ENCODE results near the gene AIP. TPM values are rescaled to one million over a fixed set of nuclear protein-coding genes. Genes with fewer than 3 reads are reported as not detected.
"Not testable (repeated sequence)": the region's sequence is repeated elsewhere in the genome, so short reads cannot be mapped to it uniquely, and the experiment has no call there.

AIP gene
- polyA plus RNA-seq, 3 donors, result 61.9 to 72.1 (median 66.7) TPM

DNA sequence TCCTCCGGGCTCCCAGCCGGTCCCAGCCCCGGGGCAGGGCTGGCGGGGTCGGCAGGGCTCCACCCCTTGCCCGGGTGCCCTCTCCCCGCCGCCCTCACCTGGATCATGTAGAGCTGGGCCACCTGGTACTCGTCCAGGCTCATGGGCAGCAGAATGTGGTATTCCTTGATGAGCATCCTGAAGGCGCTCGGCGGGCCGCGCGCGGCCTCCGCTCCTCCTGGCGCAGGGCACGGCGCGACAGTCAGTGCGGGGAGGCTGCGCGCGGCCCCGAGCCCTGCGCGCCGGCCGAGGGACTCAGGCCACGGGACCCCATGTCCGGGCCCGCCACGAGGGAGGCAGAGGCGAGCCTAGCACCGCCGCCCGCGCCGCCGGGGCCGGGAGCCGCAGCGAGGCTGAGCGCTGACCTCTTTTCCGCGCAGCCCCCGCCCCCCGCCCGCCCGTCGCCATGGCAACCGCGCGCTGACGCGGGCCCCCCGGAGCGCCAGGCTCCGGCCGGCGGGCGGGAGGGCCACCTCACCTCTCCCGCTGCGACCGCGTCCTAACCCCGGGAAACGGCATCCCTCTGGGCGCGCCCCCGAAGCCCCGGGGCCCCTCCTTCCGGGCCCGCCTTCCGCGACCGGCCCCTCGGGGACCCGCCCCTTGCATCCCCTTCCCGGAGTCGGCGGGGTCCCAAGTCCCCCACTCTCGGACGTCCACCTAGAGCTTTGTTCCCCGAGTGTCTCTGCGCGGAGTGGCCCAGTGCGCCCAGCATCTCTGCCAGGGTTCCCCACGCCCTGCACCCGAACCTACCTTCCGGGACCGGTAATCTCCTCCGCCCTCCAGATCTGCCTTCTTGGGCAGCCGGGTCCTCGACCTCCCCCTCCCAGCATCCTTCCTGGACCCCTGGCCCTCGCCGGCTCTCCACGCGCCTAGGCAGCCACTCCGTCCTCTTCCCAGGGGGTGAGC is 21.5 kb downstream of the AIP start:
- no peak for DNase-seq (ENCODE audit: low read depth in 3 of 3, low spot score in 2 of 3)

DNA sequence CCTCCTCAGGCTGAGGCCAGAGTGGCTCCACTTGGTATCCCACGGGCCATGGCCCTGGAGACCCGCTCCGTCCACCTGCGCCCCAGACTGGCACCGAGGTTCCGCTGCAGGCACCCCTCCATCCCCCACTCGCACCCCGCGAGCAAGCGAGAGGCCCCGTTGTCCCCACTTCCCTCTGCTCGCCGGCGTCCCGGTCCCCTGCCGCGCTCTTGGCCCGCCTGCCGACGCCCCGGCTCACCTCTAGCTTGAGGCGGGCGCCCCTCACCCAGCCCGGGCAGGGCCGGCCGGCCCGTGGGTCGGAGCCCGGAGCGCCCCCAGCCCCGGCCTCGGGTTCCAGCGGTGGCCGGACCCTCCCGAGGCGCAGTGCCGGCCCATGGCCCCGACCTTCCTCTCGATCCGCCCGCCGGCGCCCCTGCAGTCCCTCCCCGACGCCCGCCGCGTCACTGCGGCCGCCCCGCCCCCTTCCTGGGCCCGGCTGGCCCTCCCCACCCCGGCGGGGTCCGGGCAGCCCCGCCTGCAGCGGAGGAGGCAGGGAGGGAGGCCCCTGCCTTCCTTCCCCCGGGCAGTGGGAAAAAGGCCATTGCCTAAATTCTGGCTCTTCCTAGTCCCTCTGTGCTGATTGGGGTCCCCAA is 22.2 kb downstream of the AIP start, which contains the start of gene PITPNM1:
Gene PITPNM1 (minus strand): TSS at position 414 of the 632 bp plus-strand sequence. CDS start 1,183 bp downstream, outside the sequence.
- DNase-seq (ENCODE audit: low read depth in 3 of 3, low spot score in 2 of 3), result no peak

- DNase-seq (ENCODE audit: low read depth in 3 of 3, low spot score in 2 of 3), result peak in 1 of 3 donors; percentile 70
Observed at GRCh38 chr11:67505605-67506396, 23.0 kb downstream of the AIP start.

GRCh38 chr11:67506426-67507051 is 23.7 kb downstream of the AIP start:
- DNase-seq (ENCODE audit: low read depth in 3 of 3, low spot score in 2 of 3), result no peak

GRCh38 chr11:67507242-67507863 is 24.5 kb downstream of the AIP start:
- DNase-seq (ENCODE audit: low read depth in 3 of 3, low spot score in 2 of 3), result no peak

GRCh38 chr11:67507864-67508485 is 25.1 kb downstream of the AIP start, which contains the start of gene CDK2AP2:
CDK2AP2 (minus strand) TSS chr11:67508162; CDS start chr11:67508082, 80 bp downstream.
- DNase-seq (ENCODE audit: low read depth in 3 of 3, low spot score in 2 of 3), result peak; percentile 90 to 97 (median 93)

DNA sequence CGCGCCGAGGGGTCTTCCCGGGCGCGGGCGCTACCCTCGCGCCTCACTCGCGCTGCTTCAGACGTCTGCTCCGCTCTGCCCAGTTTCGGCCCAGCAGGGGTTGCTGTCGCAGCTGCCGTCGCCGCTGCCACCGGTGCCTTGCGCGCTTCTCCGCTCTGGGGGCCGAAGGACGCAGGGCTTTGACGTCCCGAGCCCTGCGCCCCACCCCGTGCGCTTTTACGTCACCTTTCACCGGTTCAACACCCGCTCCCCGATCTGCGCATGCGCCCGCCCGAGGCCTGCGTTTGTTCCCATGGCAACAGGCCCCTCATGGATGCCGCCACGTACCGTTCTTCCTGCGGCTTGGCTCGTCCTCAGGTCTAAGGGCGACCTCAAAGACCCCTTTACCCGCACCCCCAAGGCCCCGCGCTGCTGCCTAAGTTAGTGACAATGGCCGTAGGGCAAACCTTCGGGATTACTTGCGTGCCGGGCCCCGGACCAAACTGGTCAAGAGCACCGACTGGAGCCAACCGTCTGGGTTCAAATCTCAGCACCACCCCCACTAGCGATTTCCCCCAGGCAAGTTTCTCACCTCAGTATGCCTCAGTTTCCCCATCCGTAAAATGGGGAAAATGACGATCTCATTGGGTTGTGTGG is 25.8 kb downstream of the AIP start:
- DNase-seq (ENCODE audit: low read depth in 3 of 3, low spot score in 2 of 3), result peak; percentile 87 to 91 (median 89)

DNA sequence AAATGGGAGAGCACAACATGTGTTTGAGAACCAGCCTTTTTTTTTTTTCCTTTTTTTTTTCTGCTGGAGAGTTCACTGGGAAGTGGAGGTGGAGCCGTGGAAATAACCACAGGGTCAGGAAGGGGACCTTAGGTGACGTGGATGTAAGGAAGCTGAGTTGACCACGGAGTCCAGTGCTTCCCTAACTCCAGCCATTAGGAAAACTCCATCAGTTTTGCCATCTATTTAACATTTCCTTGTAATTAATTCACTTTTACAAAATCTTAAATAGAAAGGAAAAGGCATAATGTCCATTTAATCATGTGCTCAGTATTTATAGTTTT is 27.2 kb downstream of the AIP start:
- DNase-seq (ENCODE audit: low read depth in 3 of 3, low spot score in 2 of 3), result no peak

GRCh38 chr11:67511558-67511957 is 28.7 kb downstream of the AIP start:
- DNase-seq (ENCODE audit: low read depth in 3 of 3, low spot score in 2 of 3), result not testable (repeated sequence)

- no peak for DNase-seq (ENCODE audit: low read depth in 3 of 3, low spot score in 2 of 3)
Observed at GRCh38 chr11:67514116-67514515, 31.3 kb downstream of the AIP start.

- DNase-seq (ENCODE audit: low read depth in 3 of 3, low spot score in 2 of 3), result no peak
Observed at GRCh38 chr11:67516806-67517205, 34.0 kb downstream of the AIP start.

DNA sequence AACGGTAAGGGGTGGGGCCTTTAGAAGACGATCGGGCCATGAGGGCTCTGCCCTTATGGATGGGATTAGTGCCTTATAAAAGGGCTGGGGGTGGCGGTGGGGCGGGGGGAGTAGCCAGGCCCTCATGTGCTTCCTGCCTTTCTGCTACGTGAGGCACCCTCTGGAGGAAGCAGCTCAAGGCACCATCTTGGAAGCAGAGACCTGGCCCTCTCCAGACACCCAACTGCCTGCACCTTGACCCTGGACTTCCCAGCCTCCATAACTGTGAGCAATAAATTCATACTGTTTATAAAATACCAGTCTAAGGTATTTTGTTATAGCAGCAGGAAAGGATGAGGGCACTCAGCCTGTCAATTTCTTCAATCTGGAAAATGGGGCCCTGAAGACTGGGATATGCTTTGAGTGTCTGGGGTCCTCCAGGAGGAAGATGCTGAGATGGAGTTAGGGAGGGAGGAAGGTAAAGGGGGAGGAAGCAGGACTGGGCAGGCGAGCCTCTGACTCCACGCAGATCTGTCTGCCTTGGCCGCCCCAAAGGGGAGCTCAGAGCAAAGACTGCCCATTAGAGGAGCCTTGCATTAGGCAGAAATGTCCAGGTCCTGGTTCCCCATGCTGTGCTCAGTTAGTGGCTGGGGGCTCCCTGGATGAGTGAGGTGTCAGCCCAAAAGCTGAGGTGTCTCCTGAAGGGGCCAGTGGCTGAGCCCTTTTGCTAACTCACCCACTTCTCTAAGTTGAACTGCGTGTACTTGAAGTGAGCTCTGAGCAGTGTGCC is 35.1 kb downstream of the AIP start:
- no peak for DNase-seq (ENCODE audit: low read depth in 3 of 3, low spot score in 2 of 3)

DNA sequence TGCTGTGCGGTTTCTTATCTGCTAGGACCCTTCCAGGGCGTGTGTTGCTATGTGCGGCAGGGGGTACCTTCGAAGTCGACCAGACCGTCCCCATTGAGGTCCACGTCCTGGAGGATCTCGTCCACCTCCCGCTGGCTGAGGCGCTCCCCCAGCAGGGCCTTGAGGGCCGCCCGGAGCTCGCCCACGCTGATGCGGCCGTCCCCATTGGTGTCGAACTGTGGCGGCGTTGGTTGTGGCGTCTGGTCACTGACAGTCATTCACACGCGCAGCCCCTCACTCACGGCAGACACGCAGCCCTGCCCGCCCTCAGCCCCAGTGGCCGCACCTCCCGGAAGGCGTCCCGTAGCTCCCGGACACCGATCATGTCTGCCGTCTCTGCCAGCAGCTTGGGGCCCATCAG is 36.9 kb downstream of the AIP start:
- DNase-seq (ENCODE audit: low read depth in 3 of 3, low spot score in 2 of 3), result no peak

DNA sequence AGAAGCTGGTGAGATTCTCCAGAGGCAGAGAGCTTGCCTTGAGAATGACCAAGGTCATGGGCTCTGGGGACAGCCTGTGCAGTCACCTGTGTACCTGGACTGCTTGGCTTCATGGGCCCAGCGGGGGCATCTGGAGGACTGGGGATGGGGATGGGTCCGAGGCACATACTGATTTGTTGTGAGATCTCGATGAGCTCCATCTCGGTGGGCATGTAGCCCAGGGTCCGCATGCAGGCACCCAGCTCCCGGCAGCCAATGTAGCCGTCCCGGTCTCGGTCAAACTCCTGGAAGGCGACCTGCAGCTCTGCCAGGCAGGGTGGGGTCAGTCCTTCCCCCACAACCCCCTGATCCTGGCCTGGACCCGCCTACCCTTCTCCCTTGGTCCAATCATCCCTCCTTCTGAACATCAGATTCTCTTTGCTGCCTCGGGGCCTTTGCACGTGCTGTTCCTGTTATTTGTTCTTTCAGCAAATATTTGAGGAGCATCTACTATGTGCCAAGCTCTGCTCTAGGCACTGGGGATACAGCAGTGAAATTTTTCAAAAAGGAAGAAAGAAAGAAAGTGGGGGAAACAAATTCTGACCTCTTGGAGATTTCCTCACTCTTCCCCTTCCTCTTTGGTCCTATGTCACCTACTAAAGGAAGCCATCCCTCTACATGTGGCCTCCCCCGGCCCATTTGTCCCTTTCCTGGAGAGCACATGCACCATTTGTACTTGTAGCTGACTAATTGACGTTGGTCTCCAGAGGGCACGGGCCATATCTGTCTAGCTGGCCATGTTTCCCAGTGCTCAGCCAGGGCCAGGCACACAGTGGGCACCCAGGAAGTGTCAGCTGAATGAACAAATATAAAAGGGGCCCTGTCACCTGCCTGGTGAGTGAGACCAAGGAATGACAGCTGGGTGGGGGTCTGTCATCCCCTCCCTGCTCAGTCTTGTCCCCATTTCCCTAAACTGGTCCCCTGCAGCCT is 38.3 kb downstream of the AIP start:
- no peak for DNase-seq (ENCODE audit: low read depth in 3 of 3, low spot score in 2 of 3)

- no peak for DNase-seq (ENCODE audit: low read depth in 3 of 3, low spot score in 2 of 3)
Observed at GRCh38 chr11:67521924-67522323, 39.1 kb downstream of the AIP start.

GRCh38 chr11:67522338-67522737 is 39.5 kb downstream of the AIP start:
- no peak for DNase-seq (ENCODE audit: low read depth in 3 of 3, low spot score in 2 of 3)

DNA sequence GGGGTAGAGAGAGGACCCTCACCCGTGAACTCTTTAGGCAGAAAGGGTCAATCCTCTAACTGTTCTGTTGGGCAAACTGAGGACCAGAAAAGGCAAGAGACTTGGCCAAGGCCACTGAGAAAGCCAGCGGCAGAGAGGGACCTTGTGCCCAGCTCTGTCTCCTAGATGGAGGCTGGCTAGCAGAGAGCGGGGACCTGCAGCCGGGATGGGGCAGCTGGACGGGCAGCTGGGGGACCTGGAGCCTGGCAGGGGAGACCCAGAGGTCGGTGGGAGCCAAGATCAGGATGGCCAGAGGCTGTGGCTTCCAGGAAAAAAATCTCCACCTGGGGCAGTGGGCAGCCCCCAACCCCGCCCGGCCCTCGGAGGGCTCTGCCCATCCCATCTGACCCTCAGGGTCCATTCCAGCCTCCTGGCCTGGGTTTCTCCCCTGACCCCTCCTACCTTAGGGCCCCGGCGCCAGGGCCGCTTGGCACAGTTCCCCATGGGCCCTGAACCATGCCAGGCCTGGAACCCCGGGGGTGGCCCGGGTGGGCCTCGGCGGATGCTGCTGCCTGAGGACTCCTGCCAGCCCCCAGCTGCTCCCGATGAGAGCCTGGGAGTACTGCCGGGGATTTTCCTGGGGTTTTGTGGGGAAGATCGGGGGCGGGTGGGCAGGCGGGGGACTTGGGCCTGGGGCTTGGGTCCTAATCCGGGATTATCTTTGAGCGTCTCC is 40.2 kb downstream of the AIP start, which contains the start of gene CABP2:
Gene CABP2 (minus strand): TSS at position 603 of the 712 bp plus-strand sequence. CDS start 120 bp downstream, at position 483.
- DNase-seq (ENCODE audit: low read depth in 3 of 3, low spot score in 2 of 3), result no peak
